ACC112 (cell line): ENCODE measurements around the gene RRBP1.

Experiments used
- H2AFZ ChIP-seq: fragments of 200-600 bp; sonication (generic); one replicate; pipeline ENCODE4 v1.6.0; 2017; ENCODE audit warnings: antibody characterized with exemption, low read length; ENCODE audit not compliant: unreplicated experiment
- H3K27ac ChIP-seq: fragments of 200-600 bp; sonication (generic); 2 replicates; pipeline ENCODE4 v1.5.1; 2014; ENCODE audit warnings: low read depth, mild to moderate bottlenecking, antibody characterized with exemption, low read length, moderate library complexity
- H3K27me3 ChIP-seq: fragments of 200-600 bp; sonication (generic); 2 replicates; pipeline ENCODE4 v1.6.1; 2014; ENCODE audit warnings: mild to moderate bottlenecking, antibody characterized with exemption, low read length, moderate library complexity, mixed read lengths; ENCODE audit not compliant: insufficient read depth
- H3K36me3 ChIP-seq: fragments of 200-600 bp; sonication (generic); 2 replicates; pipeline ENCODE4 v1.6.1; 2016; ENCODE audit warnings: mild to moderate bottlenecking, antibody characterized with exemption, low read length, moderate library complexity, mixed read lengths; ENCODE audit not compliant: insufficient read depth
- H3K4me1 ChIP-seq: fragments of 200-600 bp; sonication (generic); one replicate; pipeline ENCODE4 v1.6.1; 2016; ENCODE audit warnings: low read length, mixed read lengths; ENCODE audit not compliant: insufficient read depth, unreplicated experiment, control insufficient read depth
- H3K4me3 ChIP-seq: fragments of 200-600 bp; sonication (generic); 2 replicates; pipeline ENCODE4 v1.5.1; 2014; ENCODE audit warnings: mild to moderate bottlenecking, low read depth, low read length
- H3K79me2 ChIP-seq: fragments of 200-600 bp; sonication (generic); one replicate; pipeline ENCODE4 v1.6.0; 2016; ENCODE audit warnings: low read length; ENCODE audit not compliant: control insufficient read depth, unreplicated experiment, insufficient read depth

RRBP1 gene

DNA sequence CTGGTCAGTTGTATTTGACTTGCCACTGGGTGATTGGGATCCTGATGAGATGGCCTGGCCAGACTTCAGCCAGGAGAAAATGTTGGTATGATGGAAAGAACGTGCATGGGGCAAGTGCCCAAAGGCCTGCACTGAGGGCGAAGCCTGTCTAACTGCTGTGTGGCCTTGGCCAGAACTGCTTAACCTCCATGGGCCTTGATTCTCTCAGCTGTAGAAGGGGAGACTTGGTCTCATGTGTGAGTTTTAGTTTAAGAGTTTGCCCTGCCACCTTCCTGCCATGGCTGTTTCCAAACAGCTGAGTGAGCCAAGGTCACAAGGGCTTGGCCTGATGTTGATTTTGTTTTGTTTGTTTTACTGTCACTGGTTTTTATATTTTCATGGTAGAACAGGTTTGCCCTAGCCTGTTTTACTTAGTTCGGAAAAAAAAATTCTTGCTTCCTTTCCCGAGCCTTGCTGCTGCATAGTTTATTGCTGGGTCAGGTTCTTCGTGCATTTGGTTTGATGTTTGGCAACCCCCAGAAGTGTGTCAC, 76.8 kb downstream of the RRBP1 start:
- H3K4me1 ChIP-seq, result no peaks in the 10 kb centered on the region
- peaks cover 21% of the 10 kb centered on the region for H3K36me3 ChIP-seq
- no peak overlapping the region for H3K27ac ChIP-seq
- no peak overlapping the region for H2AFZ ChIP-seq
- no peaks in the 10 kb centered on the region for H3K27me3 ChIP-seq
- H3K4me3 ChIP-seq, result no peak overlapping the region
- peaks cover 13% of the 10 kb centered on the region for H3K79me2 ChIP-seq

DNA sequence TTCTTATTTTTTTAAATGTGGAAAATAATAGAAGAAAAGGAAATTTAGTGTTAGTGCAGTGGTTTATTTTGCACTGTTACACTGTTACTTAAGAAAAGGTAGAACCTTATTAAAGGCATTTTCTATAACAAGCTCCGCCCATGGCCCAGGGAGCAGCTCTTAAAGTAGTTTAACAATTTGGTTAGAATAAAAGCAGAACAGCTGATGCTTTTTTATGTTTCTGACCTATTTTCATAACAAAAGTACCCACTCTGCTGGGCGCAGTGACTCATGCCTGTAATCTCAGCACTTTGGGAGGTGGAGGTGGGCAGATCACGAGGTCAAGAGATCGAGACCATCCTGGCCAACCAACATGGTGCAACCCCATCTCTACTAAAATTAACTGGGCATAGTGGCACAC, 79.5 kb downstream of the RRBP1 start:
- peaks cover 18% of the 10 kb centered on the region for H3K36me3 ChIP-seq
- no peak overlapping the region for H3K27ac ChIP-seq
- no peak overlapping the region for H3K4me3 ChIP-seq
- peaks cover 37% of the 10 kb centered on the region for H3K79me2 ChIP-seq
- no peaks in the 10 kb centered on the region for H3K4me1 ChIP-seq
- H2AFZ ChIP-seq, result no peak overlapping the region
- no peaks in the 10 kb centered on the region for H3K27me3 ChIP-seq

DNA sequence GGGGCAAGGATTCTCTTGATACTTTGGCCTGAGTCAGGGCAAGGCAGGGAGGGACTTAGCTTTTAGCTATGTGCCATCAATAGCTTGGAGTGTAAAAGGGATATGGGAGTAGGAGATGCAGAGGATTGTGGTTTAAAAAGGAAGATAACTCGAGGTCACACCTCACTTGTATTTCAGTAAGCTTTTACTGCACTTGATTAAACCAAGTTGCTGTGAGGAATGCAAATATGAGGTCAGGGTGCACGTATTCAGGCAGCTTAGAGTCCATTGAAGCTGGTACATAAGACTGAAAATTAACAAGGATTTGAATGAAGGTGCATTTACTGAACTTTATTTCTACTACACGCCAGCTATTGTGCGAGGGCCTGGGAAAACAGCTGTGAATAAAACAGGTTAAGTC, 80.1 kb downstream of the RRBP1 start:
- H2AFZ ChIP-seq, result no peak overlapping the region
- H3K27ac ChIP-seq, result no peak overlapping the region
- peaks cover 16% of the 10 kb centered on the region for H3K36me3 ChIP-seq
- H3K79me2 ChIP-seq, result peaks cover 42% of the 10 kb centered on the region
- no peaks in the 10 kb centered on the region for H3K4me1 ChIP-seq
- H3K4me3 ChIP-seq, result no peak overlapping the region
- no peaks in the 10 kb centered on the region for H3K27me3 ChIP-seq

DNA sequence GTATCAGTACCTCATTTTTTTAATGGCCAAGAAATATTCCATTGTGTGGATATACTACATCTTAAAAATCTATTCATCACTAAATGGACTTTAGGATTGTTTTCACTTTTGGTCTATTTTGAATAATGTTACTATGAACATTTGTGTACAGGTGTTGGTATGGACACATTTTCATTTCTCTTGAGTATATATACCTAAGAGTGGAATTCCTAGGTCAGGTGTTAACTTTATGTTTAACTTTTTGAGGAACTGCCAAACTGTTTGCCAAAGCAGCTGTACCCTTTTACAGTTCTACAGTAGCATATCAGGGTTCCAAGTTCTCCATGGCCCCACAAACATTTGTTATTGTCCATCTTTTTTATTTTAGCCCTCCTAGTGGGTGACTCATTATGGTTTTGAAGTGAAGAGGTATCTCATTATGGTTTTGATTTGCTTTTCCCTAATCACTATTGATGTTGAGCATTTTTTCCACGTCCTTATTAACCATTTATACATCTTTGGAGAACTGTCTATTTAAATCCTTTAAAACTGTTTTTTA, 84.0 kb downstream of the RRBP1 start:
- no peaks in the 10 kb centered on the region for H3K27me3 ChIP-seq
- no peaks in the 10 kb centered on the region for H3K36me3 ChIP-seq
- peaks cover 21% of the 10 kb centered on the region for H3K4me1 ChIP-seq
- peaks cover 75% of the 10 kb centered on the region for H3K79me2 ChIP-seq
- no peak overlapping the region for H3K4me3 ChIP-seq
- no peak overlapping the region for H3K27ac ChIP-seq
- H2AFZ ChIP-seq, result no peak overlapping the region

DNA sequence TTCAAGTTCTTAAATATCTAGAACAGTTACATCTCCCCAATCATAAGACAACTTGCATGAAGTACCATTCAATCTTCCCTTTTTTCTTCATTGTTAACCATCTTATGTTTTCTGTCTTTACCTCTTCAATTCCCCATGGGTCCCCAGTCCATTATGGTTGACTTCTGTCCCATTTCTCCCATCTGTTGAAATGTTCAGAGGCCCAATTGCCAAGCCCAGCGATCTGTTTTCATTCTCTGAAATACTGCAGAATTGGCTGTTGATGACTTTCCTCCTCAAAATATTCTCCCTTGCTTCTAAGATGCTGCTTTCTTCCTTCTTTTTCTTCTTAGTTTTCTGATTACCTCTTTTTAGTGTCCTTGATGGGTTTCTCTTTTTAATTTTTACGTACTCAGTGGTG, 86.2 kb downstream of the RRBP1 start:
- no peak overlapping the region for H3K4me3 ChIP-seq
- no peaks in the 10 kb centered on the region for H3K27me3 ChIP-seq
- H3K4me1 ChIP-seq, result peaks cover 21% of the 10 kb centered on the region
- no peaks in the 10 kb centered on the region for H3K36me3 ChIP-seq
- H2AFZ ChIP-seq, result no peak overlapping the region
- H3K27ac ChIP-seq, result no peak overlapping the region
- H3K79me2 ChIP-seq, result peaks cover 82% of the 10 kb centered on the region

DNA sequence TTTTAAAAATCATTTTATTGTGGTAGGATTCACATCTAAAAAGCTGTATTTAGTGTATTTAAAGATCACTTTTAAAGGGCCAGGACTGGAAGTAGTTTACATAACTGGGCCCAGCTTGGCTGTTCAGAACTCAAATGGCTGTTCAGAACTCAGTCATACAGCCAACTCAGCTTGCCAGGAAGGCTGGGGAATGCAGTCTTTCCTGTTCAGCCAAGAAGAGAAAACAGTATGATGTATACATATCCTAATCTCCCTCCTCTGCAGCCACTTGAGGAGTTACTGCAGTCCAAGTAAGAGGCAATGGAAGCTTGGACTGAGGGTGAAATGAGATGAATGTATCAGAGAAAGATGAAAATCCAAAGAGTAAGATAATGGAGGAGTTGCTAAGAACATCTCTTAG, 87.6 kb downstream of the RRBP1 start:
- no peaks in the 10 kb centered on the region for H3K27me3 ChIP-seq
- no peak overlapping the region for H3K27ac ChIP-seq
- no peak overlapping the region for H2AFZ ChIP-seq
- H3K4me3 ChIP-seq, result no peak overlapping the region
- no peaks in the 10 kb centered on the region for H3K36me3 ChIP-seq
- peaks cover 87% of the 10 kb centered on the region for H3K79me2 ChIP-seq
- peaks cover 27% of the 10 kb centered on the region for H3K4me1 ChIP-seq

DNA sequence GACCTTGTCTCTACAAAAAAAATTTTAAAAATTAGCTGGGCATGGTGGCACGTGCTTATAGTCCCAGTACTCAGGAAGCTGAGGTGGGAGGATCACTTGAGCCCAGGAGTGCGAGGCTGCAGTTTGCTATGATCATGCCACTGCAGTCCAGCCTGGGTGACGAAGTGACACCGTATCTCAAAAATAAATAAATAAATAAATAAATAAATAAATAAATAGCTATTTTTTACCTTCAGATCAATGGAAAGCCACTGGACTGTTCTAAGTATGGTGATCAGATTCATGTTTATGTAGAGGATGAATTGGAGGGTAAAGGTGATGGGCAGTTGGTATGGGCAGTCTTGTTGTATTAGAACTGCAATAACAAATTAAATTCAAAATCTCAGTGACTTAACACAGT, 88.1 kb downstream of the RRBP1 start:
- peaks cover 32% of the 10 kb centered on the region for H3K4me1 ChIP-seq
- H3K27ac ChIP-seq, result no peak overlapping the region
- H3K27me3 ChIP-seq, result no peaks in the 10 kb centered on the region
- peaks cover 85% of the 10 kb centered on the region for H3K79me2 ChIP-seq
- H3K36me3 ChIP-seq, result no peaks in the 10 kb centered on the region
- no peak overlapping the region for H3K4me3 ChIP-seq
- no peak overlapping the region for H2AFZ ChIP-seq

DNA sequence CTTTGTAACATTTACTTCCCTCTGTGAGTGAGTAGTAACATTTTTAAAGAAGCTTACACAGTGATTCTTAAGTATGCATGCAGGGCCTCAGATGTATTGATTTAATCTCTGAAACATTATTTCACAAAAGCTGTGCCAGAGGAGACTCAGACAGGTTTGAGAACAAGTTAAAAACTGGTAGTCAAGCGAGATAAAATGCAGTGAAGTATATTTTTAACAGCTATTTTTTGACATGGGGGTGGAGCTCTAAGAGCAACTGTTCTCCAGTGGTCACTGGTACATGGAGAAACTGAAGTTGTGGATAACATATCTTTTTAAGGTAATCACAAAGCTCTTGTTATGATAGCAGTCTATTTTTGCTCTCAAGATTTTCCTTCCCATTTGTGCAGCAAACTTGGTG, 91.8 kb downstream of the RRBP1 start:
- Histone ChIP-seq H3K4me3 (no peak overlapping the region), H3K4me1 (peaks cover 39% of the 10 kb centered on the region), H3K79me2 (peaks cover 80% of the 10 kb centered on the region), H3K27me3 (no peaks in the 10 kb centered on the region), H3K27ac (no peak overlapping the region), H2AFZ (no peak overlapping the region), H3K36me3 (no peaks in the 10 kb centered on the region)

DNA sequence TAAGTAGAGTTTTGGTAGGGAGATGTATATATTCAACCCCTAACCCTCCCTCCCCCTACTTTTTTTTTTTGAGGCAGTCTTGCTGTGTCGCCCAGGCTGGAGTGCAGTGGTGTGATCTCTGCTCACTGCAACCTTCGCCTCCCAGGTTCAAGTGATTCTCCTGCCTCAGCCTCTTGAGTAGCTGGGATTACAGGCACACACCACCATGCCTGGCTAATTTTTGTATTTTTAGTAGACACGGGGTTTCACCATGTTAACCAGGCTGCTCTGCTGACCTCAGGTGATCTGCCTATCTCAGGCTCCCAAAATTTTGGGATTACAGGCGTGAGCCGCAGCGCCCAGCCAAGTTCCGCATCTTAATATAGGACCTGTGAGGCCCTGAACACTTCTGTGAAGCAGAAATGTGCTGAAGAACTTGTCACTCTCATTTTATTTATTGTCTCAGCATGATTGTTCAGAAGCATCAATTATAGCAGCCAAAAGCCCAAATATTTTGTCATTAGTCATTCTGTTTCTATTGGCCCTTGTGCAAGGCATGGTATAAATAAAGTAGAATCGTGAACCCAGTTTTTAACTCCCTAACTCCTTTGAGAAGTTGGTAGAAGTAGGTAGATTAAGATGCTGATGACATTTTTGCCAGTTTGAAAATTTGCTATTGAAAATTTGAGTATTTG, 92.7 kb downstream of the RRBP1 start:
- Histone ChIP-seq H3K36me3 (no peaks in the 10 kb centered on the region), H3K4me1 (peaks cover 32% of the 10 kb centered on the region), H3K27ac (no peak overlapping the region), H3K4me3 (no peak overlapping the region), H2AFZ (no peak overlapping the region), H3K79me2 (peaks cover 79% of the 10 kb centered on the region), H3K27me3 (no peaks in the 10 kb centered on the region)

DNA sequence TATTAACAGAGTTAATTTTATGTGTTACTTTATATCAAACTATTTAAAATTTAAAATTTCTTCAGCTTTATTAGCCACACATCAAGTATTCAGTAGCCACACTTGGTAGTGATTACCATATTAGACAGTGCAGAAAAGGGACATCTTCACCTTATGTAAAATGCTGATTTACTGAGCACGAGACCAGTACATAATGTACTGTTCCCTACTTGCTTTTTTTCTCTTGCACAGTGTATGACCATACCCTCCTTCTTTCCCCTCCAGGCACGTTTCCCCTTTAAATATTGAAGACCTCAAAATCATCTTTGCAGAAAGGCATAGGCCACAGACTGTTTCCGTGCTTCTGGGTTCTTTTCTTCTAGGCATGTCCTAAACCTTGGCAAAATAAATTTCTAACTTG, 94.2 kb downstream of the RRBP1 start:
- Histone ChIP-seq H3K36me3 (no peaks in the 10 kb centered on the region), H3K4me3 (no peak overlapping the region), H3K4me1 (peaks cover 29% of the 10 kb centered on the region), H3K27me3 (no peaks in the 10 kb centered on the region), H2AFZ (no peak overlapping the region), H3K27ac (no peak overlapping the region), H3K79me2 (peaks cover 77% of the 10 kb centered on the region)

DNA sequence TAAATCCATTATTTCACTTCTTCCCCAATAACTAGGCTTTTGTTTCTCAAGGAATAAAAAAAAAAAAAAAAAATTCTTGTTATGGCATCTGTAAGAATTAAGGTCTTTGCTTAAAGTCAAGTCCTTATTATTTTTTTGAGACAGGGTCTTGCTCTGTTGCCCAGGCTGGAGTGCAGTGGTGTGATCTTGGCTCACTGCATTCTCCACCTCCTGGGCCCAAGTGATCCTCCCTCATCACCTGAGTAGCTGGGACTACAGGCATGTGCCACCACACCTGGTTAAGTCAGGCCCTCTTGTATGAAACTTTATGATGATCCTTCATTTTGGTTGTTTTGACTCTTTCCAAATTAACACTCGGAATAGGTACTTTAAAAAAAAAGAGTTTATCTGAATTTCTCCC, 94.9 kb downstream of the RRBP1 start:
- H3K27ac ChIP-seq, result no peak overlapping the region
- H3K4me3 ChIP-seq, result no peak overlapping the region
- H2AFZ ChIP-seq, result no peak overlapping the region
- no peaks in the 10 kb centered on the region for H3K27me3 ChIP-seq
- peaks cover 80% of the 10 kb centered on the region for H3K79me2 ChIP-seq
- H3K4me1 ChIP-seq, result peaks cover 34% of the 10 kb centered on the region
- no peaks in the 10 kb centered on the region for H3K36me3 ChIP-seq
